GM19397 (cell line): Measurements from ENCODE around the gene AKT1S1.

ENCODE experiments used
- ATAC-seq: cut with Tn5 transposase; IDR thresholded peaks from one replicate; pipeline ENCODE4 v1.9.1; 2021; ENCODE audit warnings: mild to moderate bottlenecking, moderate library complexity; ENCODE audit not compliant: unreplicated experiment

AKT1S1 gene

DNA sequence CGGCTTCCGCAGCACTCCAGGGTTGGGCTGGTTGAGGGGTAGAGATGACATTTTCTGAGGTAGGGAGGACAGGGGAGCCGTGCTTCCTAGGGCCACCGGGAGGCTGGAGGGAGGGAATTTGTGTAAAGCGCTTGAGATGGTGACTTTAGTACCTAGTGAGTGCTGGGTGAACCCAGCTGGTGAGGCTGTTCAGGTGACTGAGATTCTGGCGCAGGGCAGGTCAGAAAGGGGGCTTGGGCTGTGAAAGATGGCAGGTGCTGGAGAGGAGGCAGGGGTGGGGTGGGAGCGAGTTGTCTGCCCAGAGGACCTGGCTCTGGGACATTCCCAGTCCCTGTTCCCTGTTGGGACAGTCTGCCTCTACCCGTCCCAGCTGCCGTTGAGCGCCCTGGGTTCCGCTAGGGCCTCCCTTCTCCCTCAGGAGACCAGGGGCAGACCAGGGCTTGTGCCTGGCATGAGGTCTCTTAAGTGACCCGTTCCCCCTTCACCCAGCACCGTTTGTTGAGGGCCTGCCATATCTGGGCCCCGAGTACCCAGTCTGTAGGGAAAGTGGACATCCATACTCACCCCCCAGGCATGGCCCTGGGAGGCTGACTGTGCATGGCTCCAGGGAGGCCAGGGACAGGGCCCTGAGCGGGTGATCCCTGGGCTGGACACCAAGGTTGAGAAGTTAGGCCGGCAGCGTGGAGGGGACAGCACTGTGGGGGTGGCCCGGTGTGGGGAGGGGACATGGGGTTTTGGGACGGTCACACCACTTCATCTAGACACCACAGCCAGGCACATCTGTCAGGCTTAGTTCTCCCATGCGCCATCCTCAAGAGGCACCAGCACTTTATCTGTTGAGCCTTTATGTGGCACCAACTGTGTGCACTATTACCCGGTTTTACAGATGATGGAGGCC, 21.2 kb downstream of the AKT1S1 start:
- no peak for ATAC-seq

DNA sequence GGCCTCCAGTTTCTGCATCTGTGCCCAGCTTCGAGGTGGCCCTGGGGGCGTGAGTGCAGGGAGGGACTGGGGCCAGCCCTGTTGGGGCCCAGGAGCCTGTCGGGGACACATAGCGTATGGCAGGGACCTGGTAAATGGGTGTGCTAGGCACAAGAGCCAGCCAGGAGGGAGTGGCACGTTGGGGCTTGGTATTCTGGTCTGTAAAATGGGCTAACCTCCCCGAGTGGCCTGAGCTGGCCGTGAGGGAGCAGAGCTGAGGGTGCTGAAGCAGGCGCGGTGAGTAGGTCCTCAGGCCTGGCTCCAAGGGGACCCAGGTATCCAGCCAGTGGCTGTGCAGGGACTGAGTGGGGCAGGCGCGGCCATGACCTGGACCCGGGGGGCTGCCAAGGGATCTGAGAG, 21.9 kb downstream of the AKT1S1 start:
- ATAC-seq = no peak

- ATAC-seq = no peak
These were observed 22.5 kb downstream of the AKT1S1 start for GRCh38 chr19:49854378-49855263.

GRCh38 chr19:49853852-49854377, 23.2 kb downstream of the AKT1S1 start:
- ATAC-seq = no peak

GRCh38 chr19:49852631-49853126, 24.5 kb downstream of the AKT1S1 start:
- no peak for ATAC-seq

- peak; percentile 13 for ATAC-seq
These were observed 25.5 kb downstream of the AKT1S1 start for GRCh38 chr19:49851456-49852259.

DNA sequence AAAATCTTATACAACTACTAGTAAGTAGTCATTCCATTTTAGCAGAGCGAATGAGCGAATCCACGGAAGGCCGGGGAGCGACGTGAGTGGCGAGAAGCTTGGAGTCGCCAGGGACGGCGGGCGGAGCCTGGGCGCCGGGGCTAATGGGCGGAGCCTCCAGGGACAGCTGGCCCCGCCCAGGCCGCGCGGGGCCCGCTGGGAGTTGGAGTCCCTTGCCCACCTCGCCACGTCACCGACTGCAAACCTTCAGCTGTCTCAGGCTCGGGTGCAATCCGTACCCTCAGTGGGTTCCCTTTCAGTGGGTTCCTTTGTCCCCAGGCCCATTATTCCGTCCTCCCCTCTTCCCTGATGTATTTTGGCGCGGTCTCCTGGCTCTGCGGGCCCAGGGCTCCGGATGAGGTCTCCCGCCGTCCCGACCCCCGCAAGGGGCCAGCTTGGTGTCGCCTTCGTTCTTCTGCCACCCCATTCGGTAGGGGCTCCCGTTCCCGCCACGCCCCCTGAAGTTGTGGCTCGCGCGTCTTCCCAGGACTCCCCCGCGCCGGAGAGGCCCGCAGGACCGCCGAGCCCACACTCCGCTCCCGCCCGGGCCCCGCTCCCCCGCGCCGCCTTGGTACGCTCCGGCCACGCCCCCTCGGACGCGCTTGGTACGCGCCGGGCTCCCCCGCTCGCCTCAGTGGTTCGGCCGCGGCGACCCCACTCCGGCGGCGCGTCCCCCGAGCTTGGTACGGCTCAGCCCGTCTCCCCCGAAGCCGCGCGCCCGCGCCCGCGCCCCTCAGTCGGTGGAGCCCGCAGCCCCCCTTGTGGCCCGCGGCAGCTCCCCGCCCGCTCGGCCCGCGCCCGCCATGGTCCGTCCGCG, 26.4 kb downstream of the AKT1S1 start, which contains the start of gene PTOV1:
TSS of gene PTOV1 (plus strand) at position 673 of the 856 bp plus-strand sequence.
- peak; percentile 73 for ATAC-seq

- ATAC-seq = no peak
These were observed 27.0 kb downstream of the AKT1S1 start for GRCh38 chr19:49850221-49850486.

DNA sequence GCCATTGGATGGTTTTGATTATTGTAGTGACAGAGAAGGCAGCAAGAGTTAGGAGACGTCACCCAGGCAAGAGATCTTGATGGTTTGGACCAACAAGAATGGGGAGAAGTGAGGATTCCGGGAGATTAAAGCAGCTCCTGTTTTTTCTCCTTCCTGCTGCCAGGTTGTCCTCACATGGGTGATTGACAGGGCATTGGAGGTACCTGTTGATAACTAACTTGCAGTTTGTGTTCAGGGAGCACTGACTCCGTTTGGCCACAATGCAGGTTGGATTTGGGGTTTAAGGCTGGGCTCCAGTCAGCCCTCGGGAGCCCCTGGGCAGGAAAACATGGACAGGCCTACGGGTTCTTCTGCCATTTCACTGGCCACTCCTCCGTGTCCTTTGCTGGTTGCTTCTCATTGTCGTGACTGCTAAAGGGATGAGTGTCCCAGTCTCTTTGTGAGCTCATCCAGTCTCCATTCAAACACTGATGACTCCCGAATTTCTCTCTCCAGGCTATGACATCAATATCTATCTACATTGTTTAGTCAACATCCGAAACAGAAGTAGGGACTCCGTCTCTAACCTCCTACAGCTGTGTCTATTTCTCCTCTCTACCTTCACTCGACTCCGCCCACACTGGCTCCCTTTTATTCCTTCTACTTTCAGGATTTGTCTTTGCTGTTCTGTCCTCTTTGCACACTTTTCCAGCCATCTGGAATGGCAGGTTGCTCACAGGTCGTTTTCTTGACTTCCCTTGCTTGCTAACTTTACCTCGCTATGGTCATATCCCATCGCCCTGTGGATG, 27.5 kb downstream of the AKT1S1 start:
- ATAC-seq = no peak

- ATAC-seq = no peak
These were observed 28.2 kb downstream of the AKT1S1 start for GRCh38 chr19:49848938-49849337.

DNA sequence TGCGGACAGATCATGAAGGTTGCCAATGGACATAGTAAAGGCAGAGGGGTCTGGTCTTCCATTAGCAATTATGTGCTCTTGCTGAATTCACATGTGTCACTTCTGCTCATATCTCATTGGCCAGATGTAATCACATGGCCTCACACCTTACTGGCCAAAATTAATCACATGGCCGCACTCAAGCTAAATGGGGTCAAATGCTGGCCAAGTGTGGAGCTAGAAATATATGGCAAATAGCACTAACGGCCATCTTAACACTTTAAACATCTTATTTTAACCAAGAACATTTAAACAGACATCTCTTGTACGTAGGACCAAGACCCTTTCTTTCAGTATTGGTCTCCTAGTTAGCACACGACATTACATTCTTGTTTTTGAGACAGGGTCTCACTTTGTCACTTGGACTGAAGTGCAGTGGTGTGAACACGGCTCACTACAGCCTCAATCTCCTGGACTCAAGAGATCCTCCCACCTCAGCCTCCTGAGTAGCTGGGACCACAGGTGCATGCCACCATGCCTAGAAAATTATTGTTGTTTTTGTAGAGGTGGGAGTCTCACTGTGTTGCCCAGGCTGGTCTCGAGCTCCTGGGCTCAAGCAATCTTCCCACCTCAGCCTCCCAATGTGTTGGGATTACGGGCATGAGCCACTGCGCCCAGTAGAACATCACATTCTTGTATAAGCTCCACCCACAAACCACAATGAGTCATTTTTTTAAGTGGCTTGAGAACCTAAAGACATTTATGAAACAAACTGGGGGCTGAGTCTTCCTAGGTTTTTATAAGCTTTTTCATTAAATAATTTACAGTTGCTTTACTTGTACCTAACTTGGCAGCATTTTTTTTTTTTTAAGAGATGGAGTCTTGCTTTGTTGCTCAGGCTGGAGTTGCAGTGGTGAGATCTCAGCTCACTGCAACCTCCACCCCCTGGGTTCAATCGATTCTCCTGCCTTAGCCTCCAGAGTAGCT, 29.1 kb downstream of the AKT1S1 start:
- ATAC-seq = no peak

DNA sequence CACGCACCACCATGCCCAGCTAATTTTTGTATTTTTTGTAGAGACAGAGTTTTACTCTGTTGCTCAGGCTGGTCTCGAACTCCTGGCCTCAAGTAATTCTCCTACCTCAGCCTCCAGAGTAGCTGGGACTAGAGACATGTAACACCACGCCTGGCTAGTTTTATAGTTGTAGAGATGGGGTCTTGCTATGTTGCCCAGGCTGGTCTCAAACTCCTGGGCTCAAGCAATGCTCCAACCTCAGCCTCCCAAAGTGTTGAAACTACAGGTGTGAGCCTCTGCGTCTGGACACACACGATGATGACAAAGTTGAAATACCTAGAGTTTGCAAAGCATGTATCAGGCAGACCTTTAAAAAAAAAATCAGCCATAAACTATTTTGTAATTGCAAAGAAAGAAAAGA, 30.7 kb downstream of the AKT1S1 start:
- no peak for ATAC-seq

- ATAC-seq = no peak
These were observed 31.7 kb downstream of the AKT1S1 start for GRCh38 chr19:49845414-49845813.

- no peak for ATAC-seq
These were observed 32.7 kb downstream of the AKT1S1 start for GRCh38 chr19:49844138-49845095.

GRCh38 chr19:49843265-49843664, 33.9 kb downstream of the AKT1S1 start:
- ATAC-seq = no peak

GRCh38 chr19:49840736-49841249, 36.4 kb downstream of the AKT1S1 start:
- ATAC-seq = no peak
